ENCODE results near the gene CHRM5. TPM values are rescaled to one million over a fixed set of nuclear protein-coding genes. Genes with fewer than 3 reads are reported as not detected.
"Not testable (repeated sequence)": the region's sequence is repeated elsewhere in the genome, so short reads cannot be mapped to it uniquely, and the experiment has no call there.

The CHRM5 gene
- total RNA-seq, 1 donor from 2014 or later: not detected

DNA sequence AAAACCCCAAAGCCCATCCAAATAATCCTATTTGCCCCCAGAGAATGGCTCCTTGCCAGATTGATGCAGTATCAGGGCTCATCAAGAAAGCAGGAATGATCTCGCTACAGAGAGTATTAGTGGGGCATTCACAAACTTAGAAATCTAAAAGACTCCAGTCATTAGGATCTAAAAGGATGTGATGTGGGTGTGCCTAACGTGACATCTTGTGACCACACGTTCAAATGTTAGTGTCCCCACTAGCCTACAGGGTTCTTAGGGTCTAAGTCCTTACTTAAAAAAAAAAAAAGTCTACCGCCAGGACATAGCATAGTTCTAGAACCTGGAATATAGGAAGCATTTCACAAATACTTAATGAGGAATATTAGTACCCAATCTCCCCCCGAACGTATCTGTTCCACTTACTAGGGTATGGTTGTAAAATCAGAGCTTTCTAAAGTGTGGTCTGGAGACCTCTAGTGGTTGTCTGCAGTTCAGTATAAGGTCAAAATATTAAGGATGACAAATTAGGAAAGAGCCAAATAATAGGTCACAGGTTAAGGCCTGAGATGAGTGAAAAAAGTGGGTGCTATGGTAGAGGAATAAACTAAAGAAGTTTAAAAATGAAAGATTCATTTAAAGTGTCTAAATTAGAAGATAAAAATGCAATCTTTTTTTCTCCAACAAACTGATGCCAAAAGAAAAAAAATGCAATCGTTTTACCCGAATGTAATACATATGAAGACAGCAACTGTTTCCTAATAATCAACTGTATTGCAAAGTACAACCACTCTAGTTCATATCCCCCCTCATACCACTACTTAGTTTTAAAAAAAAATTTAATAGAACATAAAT, 4.2 kb upstream of the CHRM5 start:
- H3K27ac Mint-ChIP-seq: no peak overlapping the region
- no peak for DNase-seq (ENCODE audit: low spot score)
- no peaks in the 10 kb centered on the region for H3K36me3 Mint-ChIP-seq (ENCODE audit: low read depth)
- no peaks in the 10 kb centered on the region for H3K4me1 Mint-ChIP-seq (ENCODE audit: low read depth)
- intact Hi-C loops (cut with micrococcal nuclease): loop anchor here (5.0 kb wide), 1 partner anchor 227 kb away; no protein-coding TSS in a partner anchor
- H3K27me3 Mint-ChIP-seq (ENCODE audit: insufficient read depth): no peaks in the 10 kb centered on the region
- H3K9me3 Mint-ChIP-seq: no peaks in the 10 kb centered on the region
- H3K4me3 Mint-ChIP-seq: no peak overlapping the region

DNA sequence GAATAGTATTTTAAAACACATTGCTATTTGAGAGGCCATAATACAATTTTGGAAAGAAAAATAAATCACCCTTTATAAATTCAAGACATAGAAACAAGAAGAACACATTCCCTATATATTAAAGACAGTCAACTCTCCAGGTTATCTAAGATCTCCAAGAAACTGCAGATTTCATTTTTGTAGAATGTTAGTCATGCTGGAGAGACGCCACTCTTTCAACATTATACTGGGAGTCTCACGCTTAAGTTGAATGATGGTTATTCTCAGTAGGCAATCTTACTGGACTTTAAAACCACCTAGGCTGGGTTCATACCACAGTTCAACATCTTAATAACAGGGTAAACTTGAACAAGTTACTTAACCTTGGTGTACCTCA, 3.6 kb upstream of the CHRM5 start:
- Mint-ChIP-seq H3K4me3 (no peak overlapping the region), H3K27ac (no peak overlapping the region), H3K27me3 (ENCODE audit: insufficient read depth) (no peaks in the 10 kb centered on the region), H3K36me3 (ENCODE audit: low read depth) (no peaks in the 10 kb centered on the region), H3K9me3 (no peaks in the 10 kb centered on the region), H3K4me1 (ENCODE audit: low read depth) (no peaks in the 10 kb centered on the region)
- intact Hi-C loops (cut with micrococcal nuclease): loop anchor here (5.0 kb wide), 1 partner anchor 227 kb away; no protein-coding TSS in a partner anchor
- DNase-seq (ENCODE audit: low spot score): no peak

DNA sequence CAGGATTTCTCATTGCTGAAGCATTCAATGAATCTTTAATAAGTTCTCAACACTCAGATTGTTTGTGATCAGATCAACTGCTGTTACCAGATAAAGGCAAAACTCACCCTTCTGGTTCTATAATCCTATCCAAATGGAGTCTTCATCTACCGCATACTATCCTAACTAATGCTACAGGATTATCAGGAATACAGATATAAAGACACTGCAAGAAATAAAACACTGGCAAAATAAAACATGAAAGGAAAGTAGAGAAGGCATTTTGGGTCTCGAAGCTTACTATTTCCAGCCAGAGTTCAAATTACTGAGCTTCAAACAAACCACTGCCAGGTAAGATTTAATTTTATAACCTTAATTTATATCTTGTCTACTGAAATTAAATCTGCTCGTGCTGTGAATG, 524 bp downstream of the CHRM5 start:
- H3K27ac Mint-ChIP-seq: no peak overlapping the region
- H3K27me3 Mint-ChIP-seq (ENCODE audit: insufficient read depth): peaks cover 2% of the 10 kb centered on the region
- H3K4me3 Mint-ChIP-seq: no peak overlapping the region
- DNase-seq (ENCODE audit: low spot score): no peak
- H3K36me3 Mint-ChIP-seq (ENCODE audit: low read depth): no peaks in the 10 kb centered on the region
- intact Hi-C loops (cut with micrococcal nuclease): no loop called here
- H3K4me1 Mint-ChIP-seq (ENCODE audit: low read depth): no peaks in the 10 kb centered on the region
- H3K9me3 Mint-ChIP-seq: no peaks in the 10 kb centered on the region

DNA sequence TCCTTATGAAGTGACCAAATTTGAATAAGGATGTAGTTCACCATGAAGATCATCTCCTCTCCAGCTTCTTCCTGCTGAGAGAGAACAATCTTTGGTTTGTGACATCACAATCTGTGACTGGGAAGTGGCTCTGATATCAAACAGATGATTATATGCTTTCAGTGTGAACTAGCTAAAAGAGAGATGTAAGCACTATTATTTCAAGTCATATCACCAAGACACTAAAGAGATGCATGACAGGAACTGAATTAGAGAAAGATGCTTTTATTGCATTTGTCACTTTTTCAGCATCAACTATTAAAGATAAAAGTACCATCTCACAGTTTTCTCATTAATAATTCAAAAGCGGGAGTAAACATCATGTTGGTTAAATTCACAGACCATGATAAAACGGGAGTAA, 3.5 kb downstream of the CHRM5 start:
- Mint-ChIP-seq H3K27me3 (ENCODE audit: insufficient read depth) (peaks cover 2% of the 10 kb centered on the region), H3K4me1 (ENCODE audit: low read depth) (no peaks in the 10 kb centered on the region), H3K4me3 (no peak overlapping the region), H3K36me3 (ENCODE audit: low read depth) (no peaks in the 10 kb centered on the region), H3K9me3 (no peaks in the 10 kb centered on the region), H3K27ac (no peak overlapping the region)
- DNase-seq (ENCODE audit: low spot score): no peak
- intact Hi-C loops (cut with micrococcal nuclease): no loop called here

DNA sequence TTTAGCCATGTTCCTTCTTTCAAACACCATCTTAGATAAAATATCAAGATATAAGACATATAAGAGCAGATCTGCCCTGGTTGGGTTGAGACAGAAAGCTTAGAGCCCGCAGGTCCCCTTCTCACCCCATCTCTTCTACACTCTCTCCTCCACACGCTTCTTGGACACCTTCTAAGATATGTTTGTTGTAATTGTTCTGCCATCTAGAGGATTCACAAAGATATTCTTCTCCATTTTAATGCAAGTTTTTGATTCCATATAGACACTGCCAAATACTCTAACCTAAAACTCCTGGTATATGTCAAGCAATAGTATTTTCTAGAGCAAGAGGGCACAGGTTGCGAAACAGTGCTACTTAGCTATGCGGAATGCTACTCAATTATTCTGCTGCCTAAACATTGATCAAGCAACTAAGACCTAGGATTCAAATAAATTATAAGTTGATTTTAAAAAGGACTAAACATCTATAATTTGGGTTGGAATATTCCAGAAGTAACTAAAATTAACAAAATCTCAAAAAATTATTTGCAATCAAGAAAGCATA, 6.8 kb downstream of the CHRM5 start:
- peaks cover 3% of the 10 kb centered on the region for H3K27me3 Mint-ChIP-seq (ENCODE audit: insufficient read depth)
- no peaks in the 10 kb centered on the region for H3K9me3 Mint-ChIP-seq
- H3K4me1 Mint-ChIP-seq (ENCODE audit: low read depth): no peaks in the 10 kb centered on the region
- no peaks in the 10 kb centered on the region for H3K36me3 Mint-ChIP-seq (ENCODE audit: low read depth)
- H3K27ac Mint-ChIP-seq: no peak overlapping the region
- intact Hi-C loops (cut with micrococcal nuclease): no loop called here
- no peak for DNase-seq (ENCODE audit: low spot score)
- no peak overlapping the region for H3K4me3 Mint-ChIP-seq

DNA sequence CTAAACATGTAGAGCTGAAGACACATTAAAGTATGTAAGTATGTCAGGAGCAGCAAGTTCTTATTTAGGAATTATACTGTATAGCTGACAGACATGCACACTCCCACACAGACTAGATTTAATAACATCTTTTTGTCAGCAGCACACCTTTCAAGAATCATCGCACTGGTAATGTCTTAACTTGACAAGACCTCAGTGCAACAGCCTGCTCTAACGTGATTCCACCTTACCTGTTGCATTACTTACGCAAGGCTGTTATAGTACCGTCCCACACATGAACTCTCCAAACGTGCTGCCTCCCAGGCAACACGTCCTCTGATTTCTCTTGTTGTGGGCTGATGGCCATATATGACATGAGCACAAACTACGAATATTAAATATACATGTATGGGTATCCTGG, 11.9 kb downstream of the CHRM5 start:
- H3K27me3 Mint-ChIP-seq (ENCODE audit: insufficient read depth): peaks cover 2% of the 10 kb centered on the region
- no peak overlapping the region for H3K4me3 Mint-ChIP-seq
- DNase-seq (ENCODE audit: low spot score): no peak
- H3K27ac Mint-ChIP-seq: no peak overlapping the region
- no peaks in the 10 kb centered on the region for H3K9me3 Mint-ChIP-seq
- H3K4me1 Mint-ChIP-seq (ENCODE audit: low read depth): no peaks in the 10 kb centered on the region
- intact Hi-C loops (cut with micrococcal nuclease): no loop called here
- H3K36me3 Mint-ChIP-seq (ENCODE audit: low read depth): no peaks in the 10 kb centered on the region

DNA sequence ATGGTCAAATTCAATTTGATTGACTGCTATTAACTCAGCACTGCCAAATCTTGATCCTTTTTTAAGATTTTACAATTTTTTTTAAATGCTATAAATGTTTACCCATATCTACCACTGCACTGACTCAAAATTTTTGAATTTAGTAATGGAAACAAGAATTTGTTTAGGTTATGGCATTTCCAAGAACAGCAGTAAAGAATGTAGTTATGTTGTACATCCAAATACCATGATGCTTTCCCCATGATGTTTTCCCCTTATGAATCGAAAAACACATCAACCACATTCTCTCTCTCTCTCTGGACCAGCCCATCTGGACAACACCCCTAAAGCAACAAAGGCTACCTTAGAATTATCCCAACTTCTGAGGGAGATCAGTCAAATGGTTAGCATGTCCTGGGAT, 14.2 kb downstream of the CHRM5 start:
- Mint-ChIP-seq H3K4me1 (ENCODE audit: low read depth) (no peaks in the 10 kb centered on the region), H3K9me3 (no peaks in the 10 kb centered on the region), H3K4me3 (no peak overlapping the region), H3K27ac (no peak overlapping the region), H3K36me3 (ENCODE audit: low read depth) (no peaks in the 10 kb centered on the region), H3K27me3 (ENCODE audit: insufficient read depth) (peaks cover 2% of the 10 kb centered on the region)
- intact Hi-C loops (cut with micrococcal nuclease): no loop called here
- no peak for DNase-seq (ENCODE audit: low spot score)

DNA sequence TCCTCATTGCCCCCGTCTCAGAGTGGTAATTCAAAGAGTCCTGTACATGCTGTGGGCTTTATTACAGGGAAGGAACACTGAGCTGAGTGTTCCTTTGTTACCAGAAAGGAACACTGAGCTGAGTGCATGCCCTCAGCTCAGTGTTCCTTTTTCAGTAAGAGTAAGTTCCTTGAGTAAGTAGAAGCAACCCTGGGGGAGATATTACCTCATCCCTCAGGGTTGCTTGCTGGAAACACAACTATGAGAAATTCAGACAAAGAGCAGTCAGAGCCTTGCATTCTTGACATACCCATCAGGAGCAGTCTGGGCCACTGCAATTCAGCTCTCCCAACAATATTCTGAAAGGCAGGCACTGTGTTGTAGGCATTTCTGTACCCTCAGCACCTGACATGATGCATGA, 17.0 kb downstream of the CHRM5 start:
- Mint-ChIP-seq H3K27ac (no peak overlapping the region), H3K4me3 (no peak overlapping the region), H3K9me3 (no peaks in the 10 kb centered on the region), H3K36me3 (ENCODE audit: low read depth) (no peaks in the 10 kb centered on the region), H3K4me1 (ENCODE audit: low read depth) (no peaks in the 10 kb centered on the region), H3K27me3 (ENCODE audit: insufficient read depth) (no peaks in the 10 kb centered on the region)
- intact Hi-C loops (cut with micrococcal nuclease): no loop called here
- no peak for DNase-seq (ENCODE audit: low spot score)

DNA sequence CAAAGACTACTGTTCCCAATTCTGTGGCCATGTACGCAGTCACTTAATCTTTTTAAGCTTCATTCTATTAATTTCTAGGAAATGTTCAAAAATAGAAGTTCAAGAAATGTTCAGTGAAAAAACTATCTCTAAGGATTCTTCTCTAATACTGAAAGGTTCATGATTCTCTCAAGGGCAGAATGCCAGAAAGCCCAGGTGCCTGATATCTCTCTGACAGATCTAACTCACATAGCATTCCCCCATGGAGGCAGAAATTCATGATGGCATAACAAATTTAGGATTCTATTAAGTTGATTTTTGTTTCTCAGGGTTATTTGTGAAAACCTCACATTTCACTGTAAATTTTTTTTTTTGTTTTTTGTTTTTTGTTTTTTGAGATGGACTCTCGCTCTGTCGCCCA, 17.5 kb downstream of the CHRM5 start:
- Mint-ChIP-seq H3K4me1 (ENCODE audit: low read depth) (no peaks in the 10 kb centered on the region), H3K36me3 (ENCODE audit: low read depth) (no peaks in the 10 kb centered on the region), H3K27me3 (ENCODE audit: insufficient read depth) (no peaks in the 10 kb centered on the region), H3K27ac (no peak overlapping the region), H3K9me3 (no peaks in the 10 kb centered on the region), H3K4me3 (no peak overlapping the region)
- intact Hi-C loops (cut with micrococcal nuclease): no loop called here
- DNase-seq (ENCODE audit: low spot score): no peak

DNA sequence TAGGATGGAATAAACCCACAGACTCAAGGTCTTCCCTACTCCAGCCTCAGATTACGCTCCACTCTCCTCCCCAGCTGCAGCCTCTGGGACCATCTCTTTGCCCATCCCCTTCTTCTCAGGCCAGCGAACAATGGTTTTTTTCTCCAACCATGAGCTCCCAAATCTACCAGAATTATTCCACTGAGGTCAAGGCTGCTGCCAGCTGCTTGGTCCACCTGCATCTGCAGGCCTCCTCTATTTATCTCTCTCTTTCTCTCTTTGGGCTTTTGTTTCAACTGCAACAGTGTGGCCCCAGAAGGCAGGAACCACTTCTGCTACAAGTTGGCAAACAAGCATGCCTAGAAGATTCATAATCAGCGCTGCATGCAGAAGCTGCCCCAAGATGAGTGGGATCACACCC, 19.1 kb downstream of the CHRM5 start:
- no peaks in the 10 kb centered on the region for H3K9me3 Mint-ChIP-seq
- DNase-seq (ENCODE audit: low spot score): no peak
- no peaks in the 10 kb centered on the region for H3K4me1 Mint-ChIP-seq (ENCODE audit: low read depth)
- H3K27ac Mint-ChIP-seq: no peak overlapping the region
- H3K36me3 Mint-ChIP-seq (ENCODE audit: low read depth): no peaks in the 10 kb centered on the region
- intact Hi-C loops (cut with micrococcal nuclease): no loop called here
- H3K4me3 Mint-ChIP-seq: no peak overlapping the region
- H3K27me3 Mint-ChIP-seq (ENCODE audit: insufficient read depth): no peaks in the 10 kb centered on the region

DNA sequence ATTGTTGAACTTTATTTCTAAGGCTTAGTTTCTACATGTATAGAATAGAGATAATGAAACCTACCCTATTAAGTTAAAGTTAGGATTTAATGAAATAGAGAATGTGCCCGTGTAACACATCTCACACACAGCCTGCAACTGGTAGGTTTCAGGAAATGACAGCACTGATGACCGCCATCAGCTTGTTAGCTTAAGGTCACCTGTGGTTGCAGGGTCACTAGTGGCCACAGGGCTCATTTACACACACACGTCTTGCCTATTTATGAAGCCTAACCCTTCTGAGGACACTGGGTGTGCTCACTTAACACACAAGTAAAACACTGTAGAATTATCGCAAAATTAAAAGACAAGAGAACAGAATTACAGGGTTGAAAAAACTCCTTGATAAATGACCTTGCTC, 20.1 kb downstream of the CHRM5 start:
- Mint-ChIP-seq H3K36me3 (ENCODE audit: low read depth) (no peaks in the 10 kb centered on the region), H3K9me3 (no peaks in the 10 kb centered on the region), H3K4me3 (no peak overlapping the region), H3K27me3 (ENCODE audit: insufficient read depth) (no peaks in the 10 kb centered on the region), H3K27ac (no peak overlapping the region), H3K4me1 (ENCODE audit: low read depth) (no peaks in the 10 kb centered on the region)
- intact Hi-C loops (cut with micrococcal nuclease): no loop called here
- DNase-seq (ENCODE audit: low spot score): no peak

DNA sequence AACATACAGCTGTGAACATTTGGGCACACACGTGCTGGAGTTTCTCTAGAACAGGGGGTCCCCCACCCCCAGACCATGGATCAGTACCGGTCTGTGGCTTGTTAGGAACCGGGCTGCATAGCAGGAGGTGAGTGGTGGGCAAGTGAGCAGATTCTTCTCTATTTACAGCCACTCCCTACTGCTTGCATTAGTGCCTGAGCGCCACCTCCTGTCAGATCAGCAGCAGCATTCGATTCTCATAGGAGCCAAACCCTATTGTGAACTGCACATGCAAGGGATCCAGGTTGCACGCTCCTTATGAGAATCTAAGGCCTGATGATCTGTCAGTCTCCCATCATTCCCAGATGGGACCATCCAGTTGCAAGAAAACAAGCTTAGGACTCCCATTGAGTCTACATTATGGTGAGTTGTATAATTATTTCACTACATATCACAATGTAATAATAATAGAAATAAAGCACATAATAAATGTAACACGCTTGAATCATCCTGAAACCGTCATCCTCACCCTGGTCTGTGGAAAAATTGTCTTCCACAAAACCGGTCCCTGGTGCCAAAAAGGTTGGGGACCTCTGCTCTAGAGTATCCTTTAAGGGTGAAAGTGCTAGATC, 25.8 kb downstream of the CHRM5 start:
- Mint-ChIP-seq H3K4me1 (ENCODE audit: low read depth) (no peaks in the 10 kb centered on the region), H3K36me3 (ENCODE audit: low read depth) (no peaks in the 10 kb centered on the region), H3K4me3 (no peak overlapping the region), H3K27ac (no peak overlapping the region), H3K9me3 (no peaks in the 10 kb centered on the region), H3K27me3 (ENCODE audit: insufficient read depth) (no peaks in the 10 kb centered on the region)
- intact Hi-C loops (cut with micrococcal nuclease): no loop called here
- DNase-seq (ENCODE audit: low spot score): no peak

DNA sequence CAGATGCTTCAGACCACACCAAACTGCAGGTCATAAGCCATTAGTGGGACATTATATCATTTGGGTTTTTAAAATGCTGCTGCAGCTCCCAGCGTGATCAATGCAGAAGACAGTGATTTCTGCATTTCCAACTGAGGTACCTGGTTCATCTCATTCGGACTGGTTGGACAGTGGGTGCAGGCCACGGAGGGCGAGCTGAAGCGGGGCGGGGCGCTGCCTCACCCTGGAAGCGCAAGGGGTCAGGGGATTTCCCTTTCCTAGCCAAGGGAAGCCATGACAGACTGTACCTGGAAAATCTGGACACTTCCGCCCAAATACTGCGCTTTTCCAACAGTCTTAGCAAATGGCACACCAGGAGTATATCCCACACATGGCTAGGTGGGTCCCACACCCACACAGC, 27.4 kb downstream of the CHRM5 start:
- H3K27ac Mint-ChIP-seq; H3K4me1 Mint-ChIP-seq (ENCODE audit: low read depth); H3K27me3 Mint-ChIP-seq (ENCODE audit: insufficient read depth); DNase-seq (ENCODE audit: low spot score); H3K4me3 Mint-ChIP-seq; H3K36me3 Mint-ChIP-seq (ENCODE audit: low read depth); intact Hi-C loops (cut with micrococcal nuclease); H3K9me3 Mint-ChIP-seq: not testable (repeated sequence)
